Measurements from ENCODE around the gene MAP3K14.

MAP3K14 gene

DNA sequence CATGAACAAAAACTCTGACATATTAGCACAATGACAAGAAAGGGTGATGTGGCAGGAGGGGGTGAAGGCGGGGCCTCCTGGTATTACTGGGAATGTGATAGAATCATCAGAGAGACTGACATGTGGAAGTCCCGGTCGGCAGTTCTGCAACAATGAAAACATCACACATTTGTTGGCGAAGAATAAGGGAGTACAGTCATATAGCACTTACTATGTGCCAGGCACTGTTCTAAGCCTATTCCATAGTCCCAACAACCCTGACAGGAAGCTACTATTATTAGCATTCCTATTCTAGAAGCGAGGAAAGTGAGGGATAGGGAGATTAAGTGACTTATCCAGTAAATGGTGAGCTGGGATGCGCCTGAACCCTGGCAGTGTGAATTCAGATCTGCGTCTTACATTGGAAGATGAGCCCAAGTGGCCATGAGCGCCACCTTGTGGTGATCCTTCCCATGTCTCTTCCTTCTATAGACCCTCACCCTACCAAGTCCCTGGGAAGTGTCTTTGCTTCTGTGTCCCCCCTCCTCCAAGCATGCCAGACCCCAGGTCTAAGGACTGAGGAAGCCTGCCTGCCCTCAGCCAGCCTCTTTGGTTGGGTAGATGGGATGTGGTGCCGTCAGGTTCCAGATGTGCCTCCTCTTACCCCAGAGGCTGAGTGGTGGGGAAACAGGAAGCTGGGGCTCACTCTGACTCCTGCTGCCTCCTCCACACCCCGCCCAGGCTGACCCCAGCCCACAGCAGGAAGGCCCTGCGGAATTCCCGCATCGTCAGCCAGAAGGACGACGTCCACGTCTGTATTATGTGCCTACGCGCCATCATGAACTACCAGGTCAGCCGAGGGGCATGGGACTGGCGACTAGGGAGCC lies 81.2 kb downstream of the MAP3K14 start:
- DNase-seq = peak; percentile 74 to 86
- no peak for TF ChIP-seq POLR2A (IDR thresholded peaks at IDR 0.05; ENCODE audit: low read length)

- DNase-seq = peak; percentile 22 to 23
- TF ChIP-seq GATA1 (IDR thresholded peaks at IDR 0.05; ENCODE audit: low read depth, low read length) = no peak
- TF ChIP-seq POLR2A (IDR thresholded peaks at IDR 0.05; ENCODE audit: low read length) = no peak
Measured at GRCh38 chr17:45234641-45235415, 82.0 kb downstream of the MAP3K14 start.

GRCh38 chr17:45233423-45233924 lies 83.3 kb downstream of the MAP3K14 start:
- DNase-seq = no peak
- no peak for TF ChIP-seq GATA1 (IDR thresholded peaks at IDR 0.05; ENCODE audit: low read depth, low read length)
- TF ChIP-seq POLR2A (IDR thresholded peaks at IDR 0.05; ENCODE audit: low read length) = no peak

- TF ChIP-seq POLR2A (IDR thresholded peaks at IDR 0.05; ENCODE audit: low read length) = no peak
- no peak for TF ChIP-seq GATA1 (IDR thresholded peaks at IDR 0.05; ENCODE audit: low read depth, low read length)
- no peak for DNase-seq
Measured at GRCh38 chr17:45232514-45233422, 84.1 kb downstream of the MAP3K14 start.

- DNase-seq = no peak
Measured at GRCh38 chr17:45231481-45232116, 85.2 kb downstream of the MAP3K14 start.

GRCh38 chr17:45230787-45231480 lies 85.9 kb downstream of the MAP3K14 start:
- no peak for DNase-seq
- TF ChIP-seq GATA1 (IDR thresholded peaks at IDR 0.05; ENCODE audit: low read depth, low read length) (no peak), POLR2A (IDR thresholded peaks at IDR 0.05; ENCODE audit: low read length) (no peak)

More at GRCh38 chr17:45231481-45232116, 85.2 kb downstream of the MAP3K14 start:
- TF ChIP-seq POLR2A (IDR thresholded peaks at IDR 0.05; ENCODE audit: low read length) (no peak), GATA1 (IDR thresholded peaks at IDR 0.05; ENCODE audit: low read depth, low read length) (no peak)

DNA sequence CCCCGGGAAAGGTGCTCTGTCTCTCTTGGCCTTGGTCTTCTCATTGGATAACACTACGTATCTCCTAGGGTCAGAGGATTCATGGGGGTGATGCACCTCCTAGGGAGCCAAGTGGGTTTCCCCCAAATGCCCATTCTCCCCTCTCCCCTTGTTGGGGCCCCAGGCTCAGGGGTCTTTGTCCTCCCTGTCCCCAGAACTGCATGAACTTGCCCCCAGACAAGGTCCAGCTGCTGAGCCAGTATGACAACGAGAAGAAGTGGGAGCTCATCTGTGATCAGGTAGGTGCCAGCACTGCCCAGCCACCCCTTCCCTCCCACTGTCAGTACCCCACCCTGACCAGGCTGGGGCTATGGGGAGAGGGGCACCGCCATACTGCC lies 86.4 kb downstream of the MAP3K14 start:
- TF ChIP-seq POLR2A (IDR thresholded peaks at IDR 0.05; ENCODE audit: low read length) = no peak
- TF ChIP-seq GATA1 (IDR thresholded peaks at IDR 0.05; ENCODE audit: low read depth, low read length) = no peak
- DNase-seq = no peak

- TF ChIP-seq GATA1 (IDR thresholded peaks at IDR 0.05; ENCODE audit: low read depth, low read length) (no peak), POLR2A (IDR thresholded peaks at IDR 0.05; ENCODE audit: low read length) (no peak)
- no peak for DNase-seq
Measured at GRCh38 chr17:45229681-45230409, 87.0 kb downstream of the MAP3K14 start.

DNA sequence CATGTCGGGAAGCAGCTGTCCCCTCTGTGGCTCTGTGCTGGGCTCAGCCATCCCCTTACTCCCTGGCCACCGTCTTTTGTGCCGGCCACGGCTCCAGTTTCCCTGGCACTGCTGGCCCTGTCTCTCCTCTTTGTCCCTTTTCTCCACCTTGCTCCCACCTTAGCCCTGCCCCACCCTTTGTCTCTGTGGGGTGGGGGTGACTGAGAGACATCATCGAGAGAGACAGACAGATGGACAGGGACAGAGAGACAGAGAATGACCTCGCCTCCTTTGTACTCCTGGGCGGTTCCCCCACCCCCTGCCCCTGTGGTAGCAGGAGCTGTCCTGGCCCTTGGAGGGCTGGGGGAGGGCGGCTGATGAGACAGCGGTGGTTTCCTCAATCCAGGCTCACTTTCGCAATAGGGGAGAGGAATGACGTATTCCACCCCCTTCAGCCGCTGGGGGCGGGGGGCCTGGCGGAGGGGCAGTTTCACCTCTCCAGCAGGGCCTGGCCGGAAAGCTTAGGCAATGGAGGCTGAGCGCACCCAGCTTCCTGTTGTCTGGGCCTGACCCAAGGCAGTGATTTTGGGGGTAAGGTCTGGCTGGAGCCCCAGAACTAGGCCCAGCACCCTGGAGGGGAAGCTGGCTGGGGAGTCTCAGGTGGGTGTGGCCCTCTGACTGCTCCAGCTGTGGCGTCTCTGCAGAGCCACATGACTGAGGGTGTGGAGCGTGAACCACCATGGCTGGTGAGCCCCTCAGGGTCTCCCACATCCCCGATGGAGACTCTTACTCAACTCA lies 87.9 kb downstream of the MAP3K14 start:
- peak; percentile 35 to 66 for DNase-seq
- TF ChIP-seq POLR2A (IDR thresholded peaks at IDR 0.05; ENCODE audit: low read length) = peak; percentile 22
- TF ChIP-seq GATA1 (IDR thresholded peaks at IDR 0.05; ENCODE audit: low read depth, low read length) = no peak

- DNase-seq = no peak
- TF ChIP-seq GATA1 (IDR thresholded peaks at IDR 0.05; ENCODE audit: low read depth, low read length) (no peak), POLR2A (IDR thresholded peaks at IDR 0.05; ENCODE audit: low read length) (no peak)
Measured at GRCh38 chr17:45227926-45228762, 88.7 kb downstream of the MAP3K14 start.
